Esophagus muscularis mucosa (tissue), 4 donors: ENCODE data around the gene RAD51B. TPM values are rescaled to one million over a fixed set of nuclear protein-coding genes. Genes with fewer than 3 reads are reported as not detected.

ENCODE experiments used
- DNase-seq: peaks from one replicate; pipeline ENCODE4 v3.0.0-alpha.2; 2017; ENCODE audit errors: extremely low spot score
- H3K27ac ChIP-seq, 4 donors: fragments of 200-600 bp; sonication (generic); replicated peaks in 1 of 4; 1 replicate in 3 of 4; 2 replicates in 1 of 4; pipeline ENCODE4 v1.5.1; 2016 to 2019; ENCODE audit warnings: mild to moderate bottlenecking in 1 of 4
- H3K27me3 ChIP-seq, 4 donors: fragments of 200-600 bp; sonication (generic); one replicate each; pipeline versions ENCODE4 v1.5.1 to v1.6.0; 2016 to 2019
- H3K36me3 ChIP-seq, 4 donors: fragments of 200-600 bp; sonication (generic); one replicate each; pipeline ENCODE4 v1.5.1; 2016 to 2019
- H3K4me1 ChIP-seq, 4 donors: fragments of 200-600 bp; sonication (generic); one replicate each; pipeline ENCODE4 v1.5.1; 2016 to 2019
- H3K4me3 ChIP-seq, 4 donors: fragments of 200-600 bp; sonication (generic); 1 replicate in 2 of 4; 2 replicates in 2 of 4; pipeline ENCODE4 v1.5.1; 2016 to 2019; ENCODE audit warnings: mild to moderate bottlenecking in 4 of 4, moderate library complexity in 1 of 4
- H3K9me3 ChIP-seq, 4 donors: fragments of 200-600 bp; sonication (generic); 1 replicate in 3 of 4; 2 replicates in 1 of 4; pipeline ENCODE4 v1.5.1; 2016 to 2019
- EP300 ChIP-seq: sonication (generic); formaldehyde crosslinking; IDR thresholded peaks from one replicate; pipeline ENCODE4 v1.6.1; 2017; ENCODE audit warnings: antibody characterized with exemption
- POLR2A ChIP-seq: fragments of 450-650 bp; IDR thresholded peaks from one replicate; pipeline ENCODE4 v1.6.1; 2017; ENCODE audit warnings: antibody characterized with exemption, moderate library complexity, mild to moderate bottlenecking, low read depth
- POLR2AphosphoS5 ChIP-seq, 2 donors: sonication (generic); formaldehyde crosslinking; IDR thresholded peaks; one replicate each; pipeline ENCODE4 v1.6.1; 2017; ENCODE audit warnings: antibody characterized with exemption in 2 of 2
- WGBS: methylation state at CpG from one replicate; pipeline ENCODE4 v1.1.5; 2018; 5-methylcytosine and 5-hydroxymethylcytosine counted together
- intact Hi-C: fragments of 100-400 bp; cut with DNase I; formaldehyde crosslinking; loops from one replicate; pipeline ENCODE4 v1.15.1; 2023
- total RNA-seq, 4 donors: library from RNA; depleted of rRNA; stranded (reverse); fragments of >200 nt; gene quantifications; one replicate each; pipeline versions ENCODE4 v1.1.0 to v1.2.1, GENCODE V29; 2016
- TF ChIP-seq, protein P1 (sequence below), 3 experiments: fragments of 200-600 bp in 2 of 3; fragments of 450-650 bp in 1 of 3; sonication (generic) in 2 of 3; IDR thresholded peaks; one replicate each; pipeline ENCODE4 v1.5.1; 2017 to 2019; ENCODE audit warnings: antibody characterized with exemption in 3 of 3, mild to moderate bottlenecking in 2 of 3, moderate library complexity in 1 of 3

RAD51B gene
- total RNA-seq, 4 donors from 2014 or later, result 2.8 to 11.1 (median 5.1) TPM

DNA sequence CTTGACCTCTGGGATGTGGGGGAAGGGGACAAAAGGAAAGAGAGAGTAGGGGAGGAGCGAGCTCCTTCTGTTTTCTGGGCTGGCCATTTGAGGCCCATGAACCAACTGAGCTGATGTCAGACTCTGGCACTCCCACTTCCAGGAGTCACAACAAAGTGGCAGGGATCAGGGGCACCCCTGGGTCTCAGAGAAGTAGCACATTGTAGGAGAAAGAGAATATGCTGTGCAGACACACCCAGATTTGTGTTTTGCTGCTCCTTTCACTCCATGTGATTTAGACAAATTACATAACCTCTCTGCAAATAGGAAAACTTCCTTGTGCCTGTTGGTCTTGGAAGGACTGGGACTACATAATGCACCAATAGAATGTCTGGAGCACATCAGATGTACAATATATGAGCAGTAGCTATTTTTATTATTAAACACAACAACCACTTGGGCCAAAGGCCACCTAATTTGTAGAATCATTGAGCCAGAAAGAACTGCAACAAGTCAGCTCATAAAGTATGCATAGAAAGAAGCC lies 707.8 kb downstream of the RAD51B start:
- Histone ChIP-seq H3K27me3 (no peaks in the 10 kb centered on the region), H3K4me3 (no peak overlapping the region), H3K27ac (peak overlapping the region; percentile 2 to 79 (median 68)), H3K9me3 (peaks cover 0 to 28% (median 12%) of the 10 kb centered on the region in 4 donors), H3K4me1 (peaks cover 23 to 50% (median 45%) of the 10 kb centered on the region in 4 donors), H3K36me3 (no peaks in the 10 kb centered on the region)
- intact Hi-C loops, result loop anchor here (10.0 kb wide), 1 partner anchor 593 kb away; no protein-coding TSS in a partner anchor
- WGBS, result 71% methylated on average over 1 of the region's 1 CpG
- DNase-seq, result peak; percentile 47
- TF ChIP-seq EP300 (no peak), POLR2A (no peak), POLR2AphosphoS5 (IDR thresholded peaks at IDR 0.05) (peak in 1 of 2 donors; percentile 4)
- TF ChIP-seq, protein P1, sequence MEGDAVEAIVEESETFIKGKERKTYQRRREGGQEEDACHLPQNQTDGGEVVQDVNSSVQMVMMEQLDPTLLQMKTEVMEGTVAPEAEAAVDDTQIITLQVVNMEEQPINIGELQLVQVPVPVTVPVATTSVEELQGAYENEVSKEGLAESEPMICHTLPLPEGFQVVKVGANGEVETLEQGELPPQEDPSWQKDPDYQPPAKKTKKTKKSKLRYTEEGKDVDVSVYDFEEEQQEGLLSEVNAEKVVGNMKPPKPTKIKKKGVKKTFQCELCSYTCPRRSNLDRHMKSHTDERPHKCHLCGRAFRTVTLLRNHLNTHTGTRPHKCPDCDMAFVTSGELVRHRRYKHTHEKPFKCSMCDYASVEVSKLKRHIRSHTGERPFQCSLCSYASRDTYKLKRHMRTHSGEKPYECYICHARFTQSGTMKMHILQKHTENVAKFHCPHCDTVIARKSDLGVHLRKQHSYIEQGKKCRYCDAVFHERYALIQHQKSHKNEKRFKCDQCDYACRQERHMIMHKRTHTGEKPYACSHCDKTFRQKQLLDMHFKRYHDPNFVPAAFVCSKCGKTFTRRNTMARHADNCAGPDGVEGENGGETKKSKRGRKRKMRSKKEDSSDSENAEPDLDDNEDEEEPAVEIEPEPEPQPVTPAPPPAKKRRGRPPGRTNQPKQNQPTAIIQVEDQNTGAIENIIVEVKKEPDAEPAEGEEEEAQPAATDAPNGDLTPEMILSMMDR (IDR thresholded peaks at IDR 0.05), result no peak

GRCh38 chr14:68528040-68528687 lies 708.6 kb downstream of the RAD51B start:
- TF ChIP-seq, protein P1 (IDR thresholded peaks at IDR 0.05), result no peak
- TF ChIP-seq EP300 (no peak), POLR2A (no peak), POLR2AphosphoS5 (IDR thresholded peaks at IDR 0.05) (no peak)
- Histone ChIP-seq H3K27me3 (no peaks in the 10 kb centered on the region), H3K27ac (peak overlapping the region in 2 of 4 donors; percentile 2 to 79), H3K4me1 (peaks cover 15 to 42% (median 38%) of the 10 kb centered on the region in 4 donors), H3K9me3 (peaks cover 0 to 28% (median 12%) of the 10 kb centered on the region in 4 donors), H3K4me3 (no peak overlapping the region), H3K36me3 (no peaks in the 10 kb centered on the region)
- 77% methylated on average over 2 of the region's 2 CpGs for WGBS
- DNase-seq, result peak; percentile 21
- intact Hi-C loops, result loop anchor here (10.0 kb wide), 1 partner anchor 593 kb away; no protein-coding TSS in a partner anchor

- peaks cover 0 to 28% (median 12%) of the 10 kb centered on the region in 4 donors for H3K9me3 ChIP-seq
- H3K27me3 ChIP-seq, result no peaks in the 10 kb centered on the region
- DNase-seq, result no peak
- no peak overlapping the region for H3K27ac ChIP-seq
- WGBS, result 100% methylated on average over 1 of the region's 1 CpG
- intact Hi-C loops, result no loop called here
- H3K36me3 ChIP-seq, result no peaks in the 10 kb centered on the region
- H3K4me1 ChIP-seq, result peaks cover 5 to 23% (median 19%) of the 10 kb centered on the region in 4 donors
- TF ChIP-seq, protein P1 (IDR thresholded peaks at IDR 0.05), result no peak
- TF ChIP-seq POLR2A, result no peak
- TF ChIP-seq EP300, result no peak
- no peak for TF ChIP-seq POLR2AphosphoS5 (IDR thresholded peaks at IDR 0.05)
- H3K4me3 ChIP-seq, result no peak overlapping the region
Measured at GRCh38 chr14:68530443-68530842, 710.9 kb downstream of the RAD51B start.

GRCh38 chr14:68532496-68532895 lies 712.9 kb downstream of the RAD51B start:
- DNase-seq, result no peak
- intact Hi-C loops, result no loop called here

More at GRCh38 chr14:68532496-68532895, 712.9 kb downstream of the RAD51B start:
- no peak overlapping the region for H3K4me3 ChIP-seq
- H3K9me3 ChIP-seq, result peaks cover 0 to 28% (median 12%) of the 10 kb centered on the region in 4 donors
- no peak overlapping the region for H3K27ac ChIP-seq
- H3K4me1 ChIP-seq, result peaks cover 0 to 11% (median 9%) of the 10 kb centered on the region in 4 donors
- H3K27me3 ChIP-seq, result no peaks in the 10 kb centered on the region
- no peak for TF ChIP-seq POLR2A
- TF ChIP-seq POLR2AphosphoS5 (IDR thresholded peaks at IDR 0.05), result no peak
- TF ChIP-seq, protein P1 (IDR thresholded peaks at IDR 0.05), result no peak
- TF ChIP-seq EP300, result no peak
- no peaks in the 10 kb centered on the region for H3K36me3 ChIP-seq
